Calu3 (cell line): ENCODE data around the gene SLC25A25. TPM values are rescaled to one million over a fixed set of nuclear protein-coding genes. Genes with fewer than 3 reads are reported as not detected.

ENCODE experiments used
- BruUV-seq: library from RNA; stranded (reverse); fragments of 400-500 nt; replicated peaks from 2 replicates; lab custom pipeline; 2021; lab: Mats Ljungman, UMichigan
- CTCF ChIA-PET: fragments of 300-600 bp; sonication (Branson Sonifier 250); formaldehyde crosslinking; loops from one replicate; lab custom pipeline; 2022; ENCODE audit warnings: antibody characterized with exemption; lab: Charles Lee
- DNase-seq: peaks from one replicate; pipeline ENCODE4 v3.0.0; 2022
- H3K27ac Mint-ChIP-seq: one replicate; pipeline ENCODE4 v1.8.0; 2022; ENCODE audit warnings: mixed read lengths; ENCODE audit not compliant: unreplicated experiment
- H3K27me3 Mint-ChIP-seq: one replicate; pipeline ENCODE4 v1.8.0; 2022; ENCODE audit warnings: mixed read lengths; ENCODE audit not compliant: unreplicated experiment
- H3K36me3 Mint-ChIP-seq: one replicate; pipeline ENCODE4 v1.8.0; 2022; ENCODE audit warnings: mild to moderate bottlenecking, moderate library complexity, mixed read lengths; ENCODE audit not compliant: insufficient read depth, unreplicated experiment
- H3K4me1 Mint-ChIP-seq: one replicate; pipeline ENCODE4 v1.8.0; 2022; ENCODE audit warnings: mild to moderate bottlenecking, low read depth, mixed read lengths; ENCODE audit not compliant: unreplicated experiment
- H3K4me3 Mint-ChIP-seq: one replicate; pipeline ENCODE4 v1.8.0; 2022; ENCODE audit warnings: mild to moderate bottlenecking, low read depth, moderate library complexity, mixed read lengths; ENCODE audit not compliant: unreplicated experiment
- H3K9me3 Mint-ChIP-seq: one replicate; pipeline ENCODE4 v1.8.0; 2022; ENCODE audit warnings: low read depth, mixed read lengths; ENCODE audit not compliant: unreplicated experiment
- CTCF ChIP-seq: fragments of 200-600 bp; IDR thresholded peaks from one replicate; pipeline ENCODE4 v1.8.0; 2022; ENCODE audit warnings: antibody characterized with exemption; ENCODE audit not compliant: unreplicated experiment
- intact Hi-C: fragments of 100-400 bp; cut with micrococcal nuclease; formaldehyde crosslinking; loops from one replicate; pipeline ENCODE4 v1.10.0; 2022; ENCODE audit not compliant: unreplicated experiment
- total RNA-seq: library from RNA; stranded (reverse); gene quantifications from 2 replicates; pipeline ENCODE4 v1.2.3, GENCODE V29; 2022

SLC25A25 gene
- total RNA-seq, 1 experiment from 2014 or later = 19.5 TPM

DNA sequence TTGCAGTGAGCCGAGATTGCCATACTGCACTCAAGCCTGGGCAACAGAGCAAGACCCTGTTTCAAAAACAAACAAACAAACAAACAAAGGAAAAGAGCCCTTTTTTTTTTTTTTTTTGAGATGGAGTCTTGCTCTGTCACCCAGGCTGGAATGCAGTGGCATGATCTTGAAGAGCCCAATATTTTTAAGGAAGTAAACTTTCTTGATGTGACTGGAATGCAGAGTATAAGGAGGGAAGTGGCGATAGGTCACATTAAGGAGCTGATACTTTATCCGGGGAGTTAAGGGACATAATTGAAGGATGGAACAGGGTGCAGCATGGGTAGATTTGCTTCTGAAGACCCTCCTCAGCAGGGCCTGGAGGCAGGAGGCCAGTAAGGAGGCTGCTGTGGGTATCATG, 13.9 kb upstream of the SLC25A25 start:
- DNase-seq = no peak
- Mint-ChIP-seq H3K4me1 (peaks cover 32% of the 10 kb centered on the region), H3K4me3 (no peak overlapping the region), H3K27me3 (no peaks in the 10 kb centered on the region), H3K9me3 (no peaks in the 10 kb centered on the region), H3K27ac (peak overlapping the region; percentile 71), H3K36me3 (peaks cover 29% of the 10 kb centered on the region)
- CTCF ChIA-PET = interaction anchor here (0.7 kb wide), 1 partner anchor 15 kb away, joined by 4 read pairs; no protein-coding TSS in a partner anchor
- no peak for TF ChIP-seq CTCF
- intact Hi-C loops = no loop called here
- BruUV-seq = no TSS peak

DNA sequence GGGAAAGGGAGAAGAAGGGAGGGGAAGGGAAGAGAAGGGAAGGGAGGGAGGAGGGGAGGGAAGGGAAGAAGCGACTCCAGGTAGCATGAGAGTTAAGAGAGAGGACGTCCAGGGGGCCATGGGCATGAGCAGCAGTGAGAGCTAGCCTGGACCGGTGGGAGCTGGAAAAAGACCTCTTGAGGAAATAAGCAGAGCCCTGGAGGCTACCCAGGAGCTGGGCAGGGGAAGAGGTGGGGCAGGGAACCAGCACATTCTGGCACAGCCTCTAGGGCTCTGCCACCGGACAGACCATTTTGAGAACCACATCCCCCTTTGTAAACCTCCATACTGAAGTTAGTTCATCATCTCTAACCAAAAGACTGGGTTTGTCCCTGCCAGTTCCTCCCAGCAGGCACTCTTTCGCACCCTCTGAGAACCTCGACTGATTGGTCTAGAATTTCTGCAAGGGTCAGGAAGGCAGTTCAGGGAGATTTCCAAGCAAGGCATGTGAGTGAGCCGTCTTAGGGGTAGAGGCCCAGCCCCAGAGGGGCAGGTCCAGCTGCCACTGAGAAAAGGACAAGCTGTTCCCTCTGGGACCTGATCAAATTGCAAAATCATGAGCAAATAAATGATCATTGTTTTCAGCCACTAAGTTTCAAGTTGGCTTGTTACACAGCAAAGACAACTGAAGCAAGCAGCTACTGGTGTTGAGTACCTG, 12.5 kb upstream of the SLC25A25 start:
- Mint-ChIP-seq H3K27ac (no peak overlapping the region), H3K36me3 (peaks cover 27% of the 10 kb centered on the region), H3K4me1 (peaks cover 23% of the 10 kb centered on the region), H3K4me3 (no peak overlapping the region), H3K9me3 (no peaks in the 10 kb centered on the region), H3K27me3 (no peaks in the 10 kb centered on the region)
- no TSS peak for BruUV-seq
- DNase-seq = no peak
- CTCF ChIA-PET = interaction anchor here (1.3 kb wide), 1 partner anchor 43 kb away, joined by 4 read pairs; no protein-coding TSS in a partner anchor
- no peak for TF ChIP-seq CTCF
- intact Hi-C loops = no loop called here

DNA sequence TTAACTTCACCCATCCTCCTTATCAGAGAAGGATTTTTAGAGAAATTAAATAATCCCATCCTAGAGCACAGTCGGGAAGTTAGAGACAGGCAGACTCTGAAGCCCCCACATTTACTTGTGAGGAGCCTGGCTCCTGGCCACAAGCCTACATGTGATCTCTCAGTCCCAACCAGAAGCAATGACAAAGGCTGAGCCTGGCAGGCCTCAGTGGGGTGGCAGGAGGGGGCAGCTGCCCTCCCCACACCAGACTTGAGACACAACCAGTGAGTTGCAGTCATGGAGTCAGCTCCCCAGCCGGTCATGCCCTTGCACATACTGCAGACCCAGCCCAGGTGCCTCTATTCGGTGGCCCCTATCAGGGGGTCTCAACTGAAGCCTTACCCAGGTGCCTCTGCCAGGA, 11.9 kb upstream of the SLC25A25 start:
- intact Hi-C loops = no loop called here
- H3K36me3 Mint-ChIP-seq = peaks cover 21% of the 10 kb centered on the region
- H3K27ac Mint-ChIP-seq = no peak overlapping the region
- H3K4me3 Mint-ChIP-seq = no peak overlapping the region
- CTCF ChIA-PET = interaction anchor here (1.3 kb wide), 1 partner anchor 42 kb away, joined by 4 read pairs; no protein-coding TSS in a partner anchor
- DNase-seq = no peak
- TF ChIP-seq CTCF = no peak
- H3K9me3 Mint-ChIP-seq = no peaks in the 10 kb centered on the region
- no TSS peak for BruUV-seq
- H3K27me3 Mint-ChIP-seq = no peaks in the 10 kb centered on the region
- peaks cover 23% of the 10 kb centered on the region for H3K4me1 Mint-ChIP-seq

DNA sequence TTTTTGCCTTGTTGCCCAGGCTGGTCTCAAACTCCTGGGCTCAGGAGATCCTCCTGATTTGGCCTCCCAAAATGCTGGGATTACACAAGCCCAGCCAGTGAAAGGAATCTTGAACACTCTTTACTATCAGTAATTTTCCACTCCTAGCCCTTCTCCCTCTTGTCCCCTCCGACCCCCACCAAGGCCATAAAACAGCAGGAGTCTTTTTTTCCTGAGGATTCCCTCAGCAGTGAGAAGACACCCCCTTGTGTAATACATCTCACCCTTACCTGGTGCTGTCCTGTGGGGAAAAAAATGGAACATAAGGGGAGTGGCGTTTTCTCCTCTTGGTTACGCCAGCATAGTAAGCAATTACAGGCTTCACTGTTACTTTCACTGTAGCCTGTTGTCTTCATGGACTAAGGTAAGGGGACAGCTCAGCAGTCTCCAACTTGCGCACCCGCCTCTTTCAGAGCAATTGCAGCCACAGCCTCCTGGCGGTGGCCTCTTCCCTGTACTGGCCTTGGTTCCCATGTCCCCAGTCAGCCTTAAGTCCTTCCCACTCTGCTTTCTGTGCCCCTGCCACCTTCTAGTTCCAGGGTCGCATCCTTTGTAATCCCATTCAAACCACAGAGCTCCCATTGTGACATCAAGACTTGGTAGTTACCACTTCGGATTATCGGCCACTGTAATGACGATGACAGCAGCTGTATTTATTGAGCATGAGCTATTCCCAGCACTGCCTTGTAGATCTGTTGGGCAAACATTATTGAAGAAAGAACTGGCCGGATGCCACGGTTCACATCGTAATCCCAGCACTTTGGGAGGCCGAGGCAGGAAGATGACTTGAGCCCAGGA, 10.9 kb upstream of the SLC25A25 start:
- DNase-seq = no peak
- intact Hi-C loops = no loop called here
- Mint-ChIP-seq H3K4me1 (peaks cover 23% of the 10 kb centered on the region), H3K9me3 (no peaks in the 10 kb centered on the region), H3K27ac (no peak overlapping the region), H3K4me3 (no peak overlapping the region), H3K27me3 (no peaks in the 10 kb centered on the region), H3K36me3 (peaks cover 13% of the 10 kb centered on the region)
- no TSS peak for BruUV-seq
- CTCF ChIA-PET = interaction anchor here (0.6 to 1.3 kb wide), 3 partner anchors 9 to 41 kb away, joined by 3 to 4 read pairs (median 3); no protein-coding TSS in a partner anchor
- no peak for TF ChIP-seq CTCF
